HG03045 (cell line): ENCODE results near the gene CCNO.

Experiments
- ATAC-seq: cut with Tn5 transposase; IDR thresholded peaks from one replicate; pipeline ENCODE4 v1.9.1; 2021; ENCODE audit warnings: mild to moderate bottlenecking, moderate library complexity; ENCODE audit not compliant: unreplicated experiment

CCNO gene

DNA sequence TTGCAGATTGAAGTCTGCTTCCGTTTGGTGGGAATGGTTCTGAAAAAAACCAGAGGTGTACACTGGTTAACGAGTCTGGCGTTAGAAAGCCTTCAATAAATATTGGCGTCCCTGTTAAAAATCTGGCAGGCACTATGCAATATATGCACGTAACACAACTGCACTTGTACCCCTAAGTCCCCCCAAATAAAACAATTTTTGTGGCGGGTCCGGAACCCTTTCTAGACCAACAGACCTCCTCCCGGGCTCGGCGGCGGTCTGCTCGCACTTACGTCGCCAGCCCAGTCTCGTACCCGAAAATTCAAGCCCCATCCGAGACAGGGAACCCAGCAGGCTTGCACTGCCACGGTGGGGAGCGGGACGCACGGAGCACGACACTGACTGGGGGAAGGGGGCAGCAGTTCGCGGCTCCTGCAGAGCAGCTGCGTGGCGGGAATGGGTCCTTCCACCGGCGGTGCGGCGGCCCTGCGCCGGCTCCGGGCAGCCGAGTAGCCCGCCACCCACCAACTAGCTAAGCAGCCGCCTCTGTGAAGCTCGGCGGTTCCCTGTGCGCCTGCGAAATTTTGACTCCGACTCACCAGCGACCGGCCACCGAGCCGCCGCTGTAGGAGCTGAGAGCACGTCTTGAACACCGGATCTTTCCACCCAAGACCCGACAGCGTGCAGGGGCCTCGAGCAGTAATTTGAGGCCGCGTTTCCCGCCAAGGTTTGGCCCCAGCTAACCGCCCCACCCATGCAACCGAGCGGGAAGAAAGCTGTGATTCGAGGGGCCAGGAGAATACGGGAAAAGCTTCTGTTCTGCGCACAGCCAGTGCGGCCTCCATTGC is 10.2 kb downstream of the CCNO start:
- no peak for ATAC-seq

DNA sequence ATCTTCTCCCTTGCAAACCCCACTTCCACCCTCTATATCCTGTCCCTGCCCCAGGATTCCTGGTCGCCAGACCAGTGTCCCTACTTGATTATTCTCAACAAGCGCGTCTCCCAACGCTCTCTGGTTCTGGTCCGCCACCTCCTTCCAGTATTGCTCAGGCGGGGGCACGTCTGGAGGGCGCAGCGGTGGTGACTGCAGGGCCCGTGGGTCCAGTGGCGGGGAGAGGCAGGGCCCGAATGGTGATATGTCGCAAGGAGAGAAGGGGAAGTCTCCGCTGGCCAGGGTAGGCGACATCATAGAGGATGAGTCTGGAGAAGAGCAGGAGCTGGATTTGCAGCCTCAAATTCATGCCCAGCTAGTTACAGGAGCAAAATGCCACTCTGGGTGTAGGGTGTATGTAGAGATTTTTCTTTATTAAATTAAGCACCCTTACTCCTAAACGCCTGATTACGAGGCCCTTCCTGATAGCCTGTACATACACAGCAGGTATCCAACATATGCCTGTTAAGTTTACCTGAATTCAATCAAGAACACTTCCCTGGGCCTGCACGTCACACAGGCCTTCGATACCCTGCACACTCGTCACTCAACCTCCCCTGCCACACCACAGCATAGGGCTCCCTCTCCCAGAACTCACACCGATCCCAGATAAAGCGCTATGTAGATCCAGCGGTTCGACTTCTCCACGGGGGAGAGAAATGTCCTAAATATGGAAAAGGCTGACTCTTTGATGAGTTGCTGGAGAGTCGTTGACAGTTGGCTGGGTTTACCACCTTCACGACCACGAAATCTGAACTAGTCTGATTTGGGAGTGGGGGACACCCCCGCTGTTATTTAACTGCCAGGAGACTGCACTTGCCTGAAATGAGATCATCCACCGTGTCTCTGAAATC is 11.1 kb downstream of the CCNO start:
- ATAC-seq: no peak

DNA sequence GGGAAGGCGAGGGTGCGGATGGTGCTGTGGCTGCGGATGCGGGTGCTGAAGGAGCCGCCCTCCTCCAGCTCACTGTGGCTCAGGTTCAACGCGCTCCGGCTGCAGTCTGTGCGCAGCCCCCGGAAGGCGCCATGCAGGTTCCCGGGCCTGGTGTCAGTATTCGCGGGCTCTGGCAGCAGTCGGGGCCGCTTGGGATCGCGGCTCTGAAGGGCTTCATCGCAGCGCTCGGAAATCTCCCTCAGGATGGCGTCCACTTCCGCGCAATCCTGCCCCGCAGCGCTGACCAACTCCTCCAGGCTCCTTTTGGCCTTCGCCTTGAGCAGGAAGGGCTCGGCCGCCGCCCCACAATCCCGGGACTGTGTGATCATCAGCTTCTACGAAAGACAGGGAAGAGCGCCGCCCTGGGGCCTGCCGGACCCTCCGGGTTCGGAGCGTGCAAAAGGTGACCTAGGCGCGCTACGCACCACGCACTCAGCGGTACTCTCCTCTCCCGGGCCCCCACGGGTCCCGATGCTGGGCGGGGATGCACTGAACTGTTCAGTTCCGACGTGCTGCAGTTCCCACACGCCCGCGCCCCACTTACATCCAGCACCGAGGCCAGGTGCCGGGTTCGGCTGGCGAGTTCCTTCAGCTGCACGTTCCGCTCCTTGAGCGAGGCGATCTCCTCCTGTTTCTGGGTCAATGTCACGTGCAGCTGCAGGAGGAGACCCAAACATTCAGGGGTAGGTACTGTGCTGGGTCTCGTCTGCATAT is 12.8 kb downstream of the CCNO start:
- ATAC-seq: no peak

DNA sequence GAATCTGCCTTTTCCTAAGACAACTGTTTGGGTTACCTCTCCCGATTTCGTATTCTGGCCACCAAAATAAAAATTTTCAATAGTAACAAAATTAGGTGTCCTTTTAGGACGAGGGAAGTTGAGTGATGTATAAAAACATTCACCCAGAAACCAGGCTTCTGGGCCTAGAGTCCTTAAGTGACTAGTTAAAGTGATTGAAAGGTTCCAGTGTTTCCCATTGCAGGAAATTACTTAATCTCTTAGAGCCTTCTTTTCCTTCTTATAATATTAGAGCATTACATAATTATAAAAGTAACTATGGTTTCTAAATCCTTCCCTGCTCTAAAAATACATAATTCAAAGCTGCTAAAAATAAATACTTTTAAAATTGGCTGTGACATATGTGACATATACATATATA is 13.6 kb downstream of the CCNO start:
- no peak for ATAC-seq

DNA sequence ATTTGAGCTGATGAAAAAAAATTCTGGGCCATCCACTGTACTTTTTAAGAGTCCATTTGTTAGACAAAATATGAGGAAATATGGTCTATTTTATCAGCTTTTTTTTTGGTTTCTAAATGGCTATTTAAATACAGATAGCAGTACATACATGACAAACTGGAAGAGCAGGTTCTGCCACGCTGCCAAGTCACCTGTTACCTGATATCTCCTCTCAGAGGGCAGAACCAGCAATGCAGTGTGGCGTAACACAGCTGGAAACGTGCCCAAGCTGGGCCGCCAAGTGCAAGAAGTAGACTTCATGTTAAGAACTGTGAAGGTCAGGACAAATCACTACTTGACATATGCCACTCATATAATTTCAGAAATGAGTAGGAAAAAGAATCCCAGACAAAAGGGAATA is 14.4 kb downstream of the CCNO start:
- ATAC-seq: no peak

DNA sequence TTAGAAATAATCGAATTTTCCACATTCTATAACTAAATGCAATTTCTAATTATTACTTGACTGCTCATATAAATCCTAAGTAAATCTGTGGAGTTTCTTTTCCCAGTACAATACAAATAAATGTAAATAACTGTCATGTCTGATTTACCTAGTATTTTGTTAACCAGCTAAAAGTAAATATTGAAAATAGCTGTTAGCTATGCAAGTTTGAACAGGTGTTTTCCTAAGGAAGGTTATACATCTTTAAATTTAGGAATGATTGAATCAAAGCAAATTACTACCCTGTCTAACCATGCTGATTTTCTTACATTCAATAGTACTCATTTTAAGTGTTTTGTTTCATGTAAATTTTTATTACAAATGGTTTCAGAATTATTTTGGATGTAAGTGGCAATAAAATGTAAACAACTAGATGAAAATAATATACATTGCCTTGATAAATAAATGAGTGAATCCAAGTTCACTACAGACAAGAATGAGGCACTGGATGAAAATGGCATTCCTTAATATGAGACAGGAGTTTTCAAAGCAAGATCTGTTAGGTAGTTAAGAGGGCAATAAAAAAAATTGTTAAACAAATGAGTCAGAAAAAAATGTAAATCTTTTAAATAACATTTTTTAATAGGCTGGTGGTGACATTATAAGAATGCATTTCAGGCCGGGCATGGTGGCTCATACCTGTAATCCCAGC is 22.1 kb downstream of the CCNO start:
- ATAC-seq: no peak

DNA sequence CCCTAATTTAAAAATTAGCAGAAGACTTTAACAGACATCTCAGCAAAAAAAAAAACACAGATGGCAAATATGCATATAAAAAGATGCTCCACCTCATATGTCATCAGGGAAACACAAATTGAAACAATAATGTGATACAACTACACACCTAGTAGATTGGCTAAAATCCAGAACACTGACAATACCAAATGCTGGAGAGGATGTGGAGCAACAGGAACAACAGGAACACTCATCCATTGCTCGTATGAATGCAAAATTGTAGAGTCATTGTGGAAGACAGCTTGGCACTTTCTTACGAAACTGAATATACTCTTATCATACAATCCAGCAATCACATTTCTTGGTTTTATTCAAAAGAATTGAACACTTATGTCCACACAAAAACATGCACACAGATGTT is 28.4 kb downstream of the CCNO start:
- ATAC-seq: no peak

DNA sequence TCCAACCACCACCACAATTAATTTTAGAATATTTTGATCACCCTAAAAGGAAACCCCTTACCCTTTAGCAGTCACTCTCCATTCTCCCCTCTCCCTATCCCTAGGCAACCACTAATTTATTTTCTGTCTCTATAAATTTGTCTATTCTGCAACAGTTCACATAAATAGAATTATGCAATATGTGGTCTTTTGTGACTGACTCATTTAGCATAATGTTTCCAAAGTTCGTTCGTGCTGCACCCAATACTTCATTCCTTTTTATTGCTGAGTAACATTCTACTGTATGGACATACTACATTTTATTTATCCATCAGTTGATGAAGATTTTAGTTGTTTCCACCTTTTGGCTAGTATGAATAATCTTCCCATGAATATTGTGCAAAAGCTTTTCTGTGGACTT is 42.2 kb downstream of the CCNO start:
- ATAC-seq: no peak

DNA sequence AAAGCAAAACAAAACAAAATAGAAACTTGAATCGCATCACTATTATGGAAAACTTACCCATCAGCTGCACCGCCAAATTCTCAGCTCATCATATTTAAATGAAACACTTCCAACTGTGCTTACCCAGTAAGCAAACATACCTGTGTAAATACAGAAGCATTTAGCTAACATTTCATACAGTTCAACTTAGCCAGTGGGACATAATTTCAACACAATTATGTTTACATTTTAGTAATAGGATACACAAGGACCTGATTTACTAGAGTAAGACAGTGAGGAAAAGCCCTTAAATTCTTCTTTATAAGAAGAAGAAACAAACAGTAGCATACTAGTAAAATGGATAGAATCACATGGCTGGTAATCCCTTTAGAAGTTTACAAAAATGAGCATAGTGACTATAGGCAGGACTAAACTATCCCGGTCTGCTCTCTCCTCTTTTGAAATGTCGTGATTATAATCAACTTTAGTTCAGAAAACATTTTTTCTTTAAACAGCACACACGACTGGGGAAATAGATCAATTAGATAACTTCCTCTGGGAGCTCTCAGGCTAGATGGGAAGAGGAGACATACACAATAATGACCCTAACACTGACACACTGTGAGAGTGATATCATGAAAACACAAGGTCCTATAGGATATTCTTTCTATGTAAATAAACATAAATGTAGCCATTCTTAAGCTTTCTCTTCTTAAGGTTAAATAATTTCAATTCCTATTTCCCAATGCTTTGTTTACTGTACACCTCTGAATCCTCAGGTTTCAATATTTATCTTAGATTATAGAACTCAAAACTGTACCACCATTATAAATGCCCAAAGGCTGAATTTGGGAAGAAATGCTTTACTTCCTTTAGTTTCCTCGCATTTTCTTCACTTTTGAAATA is 44.5 kb downstream of the CCNO start:
- ATAC-seq: no peak

DNA sequence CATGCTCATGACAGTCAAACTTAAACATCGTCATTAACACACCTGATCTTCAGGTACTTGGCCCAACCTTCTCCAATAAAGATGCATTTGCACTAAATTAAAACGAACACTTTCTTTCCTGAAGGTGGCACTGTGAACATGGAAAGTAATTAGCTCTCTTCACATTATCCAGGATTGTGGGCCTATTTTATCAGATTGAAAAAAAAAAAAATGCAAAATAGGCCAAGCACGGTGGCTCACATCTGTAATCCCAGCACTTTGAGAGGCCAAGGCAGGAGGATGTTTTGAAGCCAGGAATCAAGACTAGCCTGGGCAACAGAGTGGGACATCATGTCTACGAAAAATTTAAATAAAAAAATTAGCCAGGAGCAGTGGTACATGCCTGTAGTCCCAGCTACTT is 46.0 kb downstream of the CCNO start:
- ATAC-seq: no peak
